Neural cell (in vitro differentiated cells): Measurements from ENCODE around the gene MCRIP1. TPM values are rescaled to one million over a fixed set of nuclear protein-coding genes. Genes with fewer than 3 reads are reported as not detected.

ENCODE experiments used
- H2AFZ ChIP-seq: fragments of 200-600, 300-800 bp; sonication (generic), shearing (Covaris generic); 2 replicates; pipeline ENCODE4 v1.6.0; 2014; ENCODE audit warnings: low read depth, mild to moderate bottlenecking, antibody characterized with exemption, low read length, moderate library complexity
- H3F3A ChIP-seq: fragments of 200-600 bp; shearing (Covaris generic); 2 replicates; pipeline ENCODE4 v1.6.1; 2016; ENCODE audit warnings: mild to moderate bottlenecking, moderate library complexity, mixed read lengths, antibody characterized with exemption, low read length; ENCODE audit not compliant: insufficient read depth, poor library complexity, severe bottlenecking
- H3K27ac ChIP-seq: fragments of 200-600, 300-800 bp; sonication (generic), shearing (Covaris generic); 2 replicates; pipeline ENCODE4 v1.5.1; 2014; ENCODE audit warnings: mild to moderate bottlenecking, low read length, moderate library complexity
- H3K27me3 ChIP-seq: fragments of 300-800, 200-600 bp; sonication (generic), shearing (Covaris generic); 2 replicates; pipeline ENCODE4 v1.6.0; 2014; ENCODE audit warnings: mild to moderate bottlenecking, low read depth, low read length, moderate library complexity; ENCODE audit not compliant: insufficient read depth
- H3K36me3 ChIP-seq: fragments of 300-800, 200-600 bp; sonication (generic), shearing (Covaris generic); 2 replicates; pipeline ENCODE4 v1.5.1; 2014; ENCODE audit warnings: mild to moderate bottlenecking, antibody characterized with exemption, low read length, moderate library complexity; ENCODE audit not compliant: insufficient read depth
- H3K4me2 ChIP-seq: fragments of 300-800, 200-600 bp; sonication (generic), shearing (Covaris generic); 2 replicates; pipeline ENCODE4 v1.6.0; 2014; ENCODE audit warnings: mild to moderate bottlenecking, low read length
- H3K4me3 ChIP-seq: fragments of 300-800, 200-600 bp; sonication (generic), shearing (Covaris generic); 2 replicates; pipeline ENCODE4 v1.5.1; 2014; ENCODE audit warnings: mild to moderate bottlenecking, low read length, moderate library complexity
- H3K79me2 ChIP-seq: fragments of 200-600 bp; shearing (Covaris generic); replicated peaks from 2 replicates; pipeline ENCODE4 v1.6.0; 2014; ENCODE audit warnings: mild to moderate bottlenecking, low read length, moderate library complexity; ENCODE audit not compliant: insufficient read depth
- H3K9ac ChIP-seq: fragments of 300-800, 200-600 bp; sonication (generic), shearing (Covaris generic); 2 replicates; pipeline ENCODE4 v1.6.1; 2016; ENCODE audit warnings: mild to moderate bottlenecking, low read length, mixed read lengths
- H3K9me2 ChIP-seq: fragments of 200-600 bp; shearing (Covaris generic); 2 replicates; pipeline ENCODE4 v1.6.1; 2016; ENCODE audit warnings: mild to moderate bottlenecking, low read length, mixed read lengths; ENCODE audit not compliant: insufficient read depth
- H3K9me3 ChIP-seq: fragments of 200-600, 300-800 bp; sonication (generic), shearing (Covaris generic); 2 replicates; pipeline ENCODE4 v1.6.1; 2016; ENCODE audit warnings: mild to moderate bottlenecking, mixed run types, low read length, moderate library complexity, mixed read lengths
- H4K20me1 ChIP-seq: fragments of 200-600 bp; shearing (Covaris generic); 2 replicates; pipeline ENCODE4 v1.6.1; 2016; ENCODE audit warnings: mild to moderate bottlenecking, mixed run types; ENCODE audit not compliant: insufficient read depth
- CTCF ChIP-seq: fragments of 450-650 bp; IDR thresholded peaks from 2 replicates; pipeline ENCODE4 v1.5.1; 2014; ENCODE audit warnings: antibody characterized with exemption, mild to moderate bottlenecking, moderate library complexity; ENCODE audit not compliant: poor library complexity, severe bottlenecking
- EP300 ChIP-seq: fragments of 450-650 bp; conservative IDR thresholded peaks from 2 replicates; pipeline ENCODE4 v1.6.1; 2014; ENCODE audit warnings: antibody characterized with exemption, mild to moderate bottlenecking, moderate library complexity; ENCODE audit not compliant: poor library complexity, severe bottlenecking
- EZH2 ChIP-seq: fragments of 200-600, 300-800 bp; shearing (Covaris generic), sonication (generic); IDR thresholded peaks from 2 replicates; pipeline ENCODE4 v1.6.1; 2014; ENCODE audit warnings: antibody characterized with exemption, low read length, borderline replicate concordance, mild to moderate bottlenecking; ENCODE audit not compliant: insufficient read depth, poor library complexity, severe bottlenecking
- MXI1 ChIP-seq: fragments of 450-650 bp; conservative IDR thresholded peaks from 2 replicates; pipeline ENCODE4 v1.6.1; 2014; ENCODE audit warnings: antibody characterized with exemption, mild to moderate bottlenecking; ENCODE audit not compliant: poor library complexity, severe bottlenecking
- POLR2AphosphoS5 ChIP-seq: IDR thresholded peaks from 2 replicates; pipeline ENCODE4 v1.6.1; 2012
- RAD21 ChIP-seq: fragments of 450-650 bp; conservative IDR thresholded peaks from 2 replicates; pipeline ENCODE4 v1.6.1; 2014; ENCODE audit warnings: antibody characterized with exemption, mild to moderate bottlenecking, moderate library complexity
- SMC3 ChIP-seq: fragments of 450-650 bp; conservative IDR thresholded peaks from 2 replicates; pipeline ENCODE4 v1.6.1; 2014; ENCODE audit warnings: antibody characterized with exemption, mild to moderate bottlenecking, moderate library complexity; ENCODE audit not compliant: poor library complexity
- TAF1 ChIP-seq: IDR thresholded peaks from 2 replicates; pipeline ENCODE4 v1.6.1; 2012; ENCODE audit warnings: low read depth
- polyA plus RNA-seq: library from polyadenylated mRNA; depleted of rRNA; stranded (reverse); fragments of >200 nt; gene quantifications from 2 replicates; pipeline ENCODE4 v1.2.3, GENCODE V29; 2014
- TF ChIP-seq, protein P1 (sequence below): IDR thresholded peaks from 2 replicates; pipeline ENCODE4 v1.6.1; 2012; ENCODE audit warnings: borderline replicate concordance

Gene MCRIP1
- polyA plus RNA-seq, 1 donor from 2014 or later = 524 TPM

GRCh38 chr17:81792675-81793615 lies 40.1 kb downstream of the MCRIP1 start:
- no peaks in the 10 kb centered on the region for H3K9me2 ChIP-seq
- no peaks in the 10 kb centered on the region for H3K79me2 ChIP-seq
- no peaks in the 10 kb centered on the region for H3F3A ChIP-seq
- H3K4me3 ChIP-seq = no peak overlapping the region
- H3K4me2 ChIP-seq = no peak overlapping the region
- no peaks in the 10 kb centered on the region for H3K9me3 ChIP-seq
- no peak overlapping the region for H2AFZ ChIP-seq
- no peak overlapping the region for H3K27ac ChIP-seq
- H3K27me3 ChIP-seq = no peaks in the 10 kb centered on the region
- no peak overlapping the region for H3K9ac ChIP-seq
- H3K36me3 ChIP-seq = no peaks in the 10 kb centered on the region
- H4K20me1 ChIP-seq = no peaks in the 10 kb centered on the region
- no peak for TF ChIP-seq SMC3
- TF ChIP-seq MXI1 = no peak
- TF ChIP-seq TAF1 = no peak
- no peak for TF ChIP-seq EP300
- no peak for TF ChIP-seq EZH2
- TF ChIP-seq RAD21 = no peak
- TF ChIP-seq POLR2AphosphoS5 = no peak
- TF ChIP-seq CTCF = no peak
- TF ChIP-seq, protein P1, sequence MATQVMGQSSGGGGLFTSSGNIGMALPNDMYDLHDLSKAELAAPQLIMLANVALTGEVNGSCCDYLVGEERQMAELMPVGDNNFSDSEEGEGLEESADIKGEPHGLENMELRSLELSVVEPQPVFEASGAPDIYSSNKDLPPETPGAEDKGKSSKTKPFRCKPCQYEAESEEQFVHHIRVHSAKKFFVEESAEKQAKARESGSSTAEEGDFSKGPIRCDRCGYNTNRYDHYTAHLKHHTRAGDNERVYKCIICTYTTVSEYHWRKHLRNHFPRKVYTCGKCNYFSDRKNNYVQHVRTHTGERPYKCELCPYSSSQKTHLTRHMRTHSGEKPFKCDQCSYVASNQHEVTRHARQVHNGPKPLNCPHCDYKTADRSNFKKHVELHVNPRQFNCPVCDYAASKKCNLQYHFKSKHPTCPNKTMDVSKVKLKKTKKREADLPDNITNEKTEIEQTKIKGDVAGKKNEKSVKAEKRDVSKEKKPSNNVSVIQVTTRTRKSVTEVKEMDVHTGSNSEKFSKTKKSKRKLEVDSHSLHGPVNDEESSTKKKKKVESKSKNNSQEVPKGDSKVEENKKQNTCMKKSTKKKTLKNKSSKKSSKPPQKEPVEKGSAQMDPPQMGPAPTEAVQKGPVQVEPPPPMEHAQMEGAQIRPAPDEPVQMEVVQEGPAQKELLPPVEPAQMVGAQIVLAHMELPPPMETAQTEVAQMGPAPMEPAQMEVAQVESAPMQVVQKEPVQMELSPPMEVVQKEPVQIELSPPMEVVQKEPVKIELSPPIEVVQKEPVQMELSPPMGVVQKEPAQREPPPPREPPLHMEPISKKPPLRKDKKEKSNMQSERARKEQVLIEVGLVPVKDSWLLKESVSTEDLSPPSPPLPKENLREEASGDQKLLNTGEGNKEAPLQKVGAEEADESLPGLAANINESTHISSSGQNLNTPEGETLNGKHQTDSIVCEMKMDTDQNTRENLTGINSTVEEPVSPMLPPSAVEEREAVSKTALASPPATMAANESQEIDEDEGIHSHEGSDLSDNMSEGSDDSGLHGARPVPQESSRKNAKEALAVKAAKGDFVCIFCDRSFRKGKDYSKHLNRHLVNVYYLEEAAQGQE = no peak

Other genes starting within 250 kb of the MCRIP1 start
- 32.3 and 42.9 TPM in 2 replicates for gene NPLOC4, start 196.2 kb downstream of the MCRIP1 start, polyA plus RNA-seq
- gene TSPAN10, start 196.1 kb downstream of the MCRIP1 start, polyA plus RNA-seq = not detected in 2 replicates
- not detected in 2 replicates for gene PDE6G, start 176.7 kb downstream of the MCRIP1 start, polyA plus RNA-seq
- gene OXLD1, start 166.7 kb downstream of the MCRIP1 start, polyA plus RNA-seq = 61.0 and 64.2 TPM in 2 replicates
- 12.2 and 16.1 TPM in 2 replicates for gene CCDC137, start 166.6 kb downstream of the MCRIP1 start, polyA plus RNA-seq
- gene ARL16, start 149.5 kb downstream of the MCRIP1 start, polyA plus RNA-seq = 145 and 156 TPM in 2 replicates
- 81.1 and 97.2 TPM in 2 replicates for gene HGS, start 149.3 kb downstream of the MCRIP1 start, polyA plus RNA-seq
- gene MRPL12, start 129.9 kb downstream of the MCRIP1 start, polyA plus RNA-seq = 10.4 and 14.2 TPM in 2 replicates
- gene SLC25A10, start 121.0 kb downstream of the MCRIP1 start, polyA plus RNA-seq = 8.7 and 10.3 TPM in 2 replicates
- not detected in 2 replicates for gene GCGR, start 29.1 kb downstream of the MCRIP1 start, polyA plus RNA-seq
- not detected in 2 replicates for gene PPP1R27, start 1.8 kb upstream of the MCRIP1 start, polyA plus RNA-seq
- gene P4HB, start 27.2 kb upstream of the MCRIP1 start, polyA plus RNA-seq = 82.8 and 99.2 TPM in 2 replicates
- gene ARHGDIA, start 38.0 kb upstream of the MCRIP1 start, polyA plus RNA-seq = 16.1 and 26.9 TPM in 2 replicates
- 73.3 and 81.4 TPM in 2 replicates for gene ALYREF, start 58.3 kb upstream of the MCRIP1 start, polyA plus RNA-seq
- 371 and 389 TPM in 2 replicates for gene ANAPC11, start 58.4 kb upstream of the MCRIP1 start, polyA plus RNA-seq
- gene NPB, start 68.9 kb upstream of the MCRIP1 start, polyA plus RNA-seq = 1.3 and 1.7 TPM in 2 replicates
- 28.9 and 35.3 TPM in 2 replicates for gene PCYT2, start 78.1 kb upstream of the MCRIP1 start, polyA plus RNA-seq
- 44.5 and 54.4 TPM in 2 replicates for gene SIRT7, start 84.9 kb upstream of the MCRIP1 start, polyA plus RNA-seq
- 11.8 and 12.4 TPM in 2 replicates for gene MAFG, start 94.4 kb upstream of the MCRIP1 start, polyA plus RNA-seq
- gene PYCR1, start 104.0 kb upstream of the MCRIP1 start, polyA plus RNA-seq = 41.7 and 61.0 TPM in 2 replicates
- 1.1 and 1.2 TPM in 2 replicates for gene MYADML2, start 113.9 kb upstream of the MCRIP1 start, polyA plus RNA-seq
- gene NOTUM, start 127.9 kb upstream of the MCRIP1 start, polyA plus RNA-seq = 0.12 TPM in 1 of 2 replicates, not detected in the other
- 28.0 and 58.1 TPM in 2 replicates for gene ASPSCR1, start 144.3 kb upstream of the MCRIP1 start, polyA plus RNA-seq
- gene CENPX, start 189.6 kb upstream of the MCRIP1 start, polyA plus RNA-seq = 188 and 205 TPM in 2 replicates
- gene LRRC45, start 190.0 kb upstream of the MCRIP1 start, polyA plus RNA-seq = 51.7 and 63.7 TPM in 2 replicates
- gene RAC3, start 198.4 kb upstream of the MCRIP1 start, polyA plus RNA-seq = 198 and 211 TPM in 2 replicates
- gene DCXR, start 204.4 kb upstream of the MCRIP1 start, polyA plus RNA-seq = 129 and 148 TPM in 2 replicates
- gene RFNG, start 218.5 kb upstream of the MCRIP1 start, polyA plus RNA-seq = 176 and 200 TPM in 2 replicates
- gene GPS1, start 218.6 kb upstream of the MCRIP1 start, polyA plus RNA-seq = 170 and 215 TPM in 2 replicates
- 100 and 115 TPM in 2 replicates for gene DUS1L, start 232.5 kb upstream of the MCRIP1 start, polyA plus RNA-seq